ENCODE results near the gene SS18L1.

DNA sequence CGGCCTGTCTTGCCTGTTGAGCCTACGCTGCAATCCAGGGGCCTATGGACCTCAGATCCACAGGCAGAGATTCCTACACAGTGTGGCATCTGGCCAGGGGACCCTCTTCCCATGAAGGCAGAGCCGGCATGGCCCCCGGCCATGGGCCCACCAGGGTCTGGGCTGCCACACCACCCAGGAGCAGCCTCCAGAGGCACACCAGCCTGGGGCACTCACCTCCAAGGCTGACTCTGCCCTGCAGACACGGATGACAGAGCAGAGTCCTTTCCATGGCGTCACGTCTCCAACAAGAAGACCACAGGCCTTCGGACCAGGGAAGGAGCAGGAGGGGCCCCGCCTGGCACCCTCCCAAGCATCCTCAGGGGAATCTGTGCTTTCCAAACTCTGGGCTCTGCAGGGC lies 80.0 kb downstream of the SS18L1 start:
- TF ChIP-seq, protein P1, sequence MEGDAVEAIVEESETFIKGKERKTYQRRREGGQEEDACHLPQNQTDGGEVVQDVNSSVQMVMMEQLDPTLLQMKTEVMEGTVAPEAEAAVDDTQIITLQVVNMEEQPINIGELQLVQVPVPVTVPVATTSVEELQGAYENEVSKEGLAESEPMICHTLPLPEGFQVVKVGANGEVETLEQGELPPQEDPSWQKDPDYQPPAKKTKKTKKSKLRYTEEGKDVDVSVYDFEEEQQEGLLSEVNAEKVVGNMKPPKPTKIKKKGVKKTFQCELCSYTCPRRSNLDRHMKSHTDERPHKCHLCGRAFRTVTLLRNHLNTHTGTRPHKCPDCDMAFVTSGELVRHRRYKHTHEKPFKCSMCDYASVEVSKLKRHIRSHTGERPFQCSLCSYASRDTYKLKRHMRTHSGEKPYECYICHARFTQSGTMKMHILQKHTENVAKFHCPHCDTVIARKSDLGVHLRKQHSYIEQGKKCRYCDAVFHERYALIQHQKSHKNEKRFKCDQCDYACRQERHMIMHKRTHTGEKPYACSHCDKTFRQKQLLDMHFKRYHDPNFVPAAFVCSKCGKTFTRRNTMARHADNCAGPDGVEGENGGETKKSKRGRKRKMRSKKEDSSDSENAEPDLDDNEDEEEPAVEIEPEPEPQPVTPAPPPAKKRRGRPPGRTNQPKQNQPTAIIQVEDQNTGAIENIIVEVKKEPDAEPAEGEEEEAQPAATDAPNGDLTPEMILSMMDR (IDR thresholded peaks at IDR 0.05): no peak
- no peak for TF ChIP-seq POLR2A (IDR thresholded peaks at IDR 0.05)
